HG03565 (cell line): ENCODE results near the gene RBM47.
A peak's percentile ranks its signal among the peaks of the same experiment; 100 is the strongest.
"Not testable (repeated sequence)": the region's sequence is repeated elsewhere in the genome, so short reads cannot be mapped to it uniquely, and the experiment has no call there.

Experiments used
- ATAC-seq: cut with Tn5 transposase; IDR thresholded peaks from one replicate; pipeline ENCODE4 v1.9.1; 2021; ENCODE audit warnings: mild to moderate bottlenecking, moderate library complexity; ENCODE audit not compliant: unreplicated experiment

Gene RBM47

GRCh38 chr4:40629401-40630334 is at the start of gene RBM47:
Gene RBM47, minus strand, starts transcription at chr4:40629864. Its CDS starts 190,971 bp downstream, at chr4:40438893.
- peak; percentile 32 for ATAC-seq

GRCh38 chr4:40678421-40678820 is 48.8 kb upstream of the RBM47 start:
- ATAC-seq = no peak

GRCh38 chr4:40675166-40675565 is 45.5 kb upstream of the RBM47 start:
- no peak for ATAC-seq

- ATAC-seq = peak; percentile 89
Measured at GRCh38 chr4:40672528-40673522, 43.2 kb upstream of the RBM47 start.

GRCh38 chr4:40669504-40669903 is 39.8 kb upstream of the RBM47 start:
- no peak for ATAC-seq

GRCh38 chr4:40665842-40666241 is 36.2 kb upstream of the RBM47 start:
- ATAC-seq = no peak

GRCh38 chr4:40662962-40663604 is 33.4 kb upstream of the RBM47 start:
- ATAC-seq = peak; percentile 70

- ATAC-seq = no peak
Measured at GRCh38 chr4:40661803-40662202, 32.1 kb upstream of the RBM47 start.

GRCh38 chr4:40656201-40656863 is 26.7 kb upstream of the RBM47 start:
- ATAC-seq = peak; percentile 82

- no peak for ATAC-seq
Measured at GRCh38 chr4:40651280-40651679, 21.6 kb upstream of the RBM47 start.

- no peak for ATAC-seq
Measured at GRCh38 chr4:40649321-40649720, 19.7 kb upstream of the RBM47 start.

GRCh38 chr4:40648742-40649281 is 19.1 kb upstream of the RBM47 start:
- no peak for ATAC-seq

- no peak for ATAC-seq
Measured at GRCh38 chr4:40648131-40648530, 18.5 kb upstream of the RBM47 start.

GRCh38 chr4:40645586-40645985 is 15.9 kb upstream of the RBM47 start:
- ATAC-seq = no peak

GRCh38 chr4:40632080-40632479 is 2.4 kb upstream of the RBM47 start:
- no peak for ATAC-seq

GRCh38 chr4:40630335-40631021 is 814 bp upstream of the RBM47 start:
- ATAC-seq = peak; percentile 29

- no peak for ATAC-seq
Measured at GRCh38 chr4:40628888-40629287, 776 bp downstream of the RBM47 start.

GRCh38 chr4:40628407-40628806 is 1.3 kb downstream of the RBM47 start:
- not testable (repeated sequence) for ATAC-seq

GRCh38 chr4:40627540-40627939 is 2.1 kb downstream of the RBM47 start:
- no peak for ATAC-seq
